Stimulated activated CD4-positive, alpha-beta T cell treated with anti-CD3 and anti-CD28 coated beads, Interleukin-12 subunit alpha, Interleukin-12 subunit beta, amount 100 ng/mL, for 4 hours (primary cell): ENCODE data around the gene XNDC1N.

ENCODE experiments used
- DNase-seq: peaks from one replicate; pipeline ENCODE4 v3.0.0-alpha.2; 2020

XNDC1N gene

GRCh38 chr11:71927820-71928736 lies at the start of gene XNDC1N:
Gene XNDC1N, minus strand, starts transcription at chr11:71928594. Its CDS starts 5,241 bp downstream, at chr11:71923353.
- peak; percentile 54 for DNase-seq

GRCh38 chr11:71977743-71978418 lies 49.5 kb upstream of the XNDC1N start:
- peak; percentile 23 for DNase-seq

- DNase-seq, result no peak
Observed at GRCh38 chr11:71977090-71977489, 48.7 kb upstream of the XNDC1N start.

- DNase-seq, result no peak
Observed at GRCh38 chr11:71976551-71976950, 48.2 kb upstream of the XNDC1N start.

GRCh38 chr11:71971680-71972079 lies 43.3 kb upstream of the XNDC1N start:
- no peak for DNase-seq

GRCh38 chr11:71964641-71965040 lies 36.2 kb upstream of the XNDC1N start:
- DNase-seq, result no peak

GRCh38 chr11:71963468-71963867 lies 35.1 kb upstream of the XNDC1N start:
- DNase-seq, result no peak

GRCh38 chr11:71962428-71963038 lies 34.1 kb upstream of the XNDC1N start:
- DNase-seq, result no peak

- no peak for DNase-seq
Observed at GRCh38 chr11:71955898-71956456, 27.6 kb upstream of the XNDC1N start.

- DNase-seq, result no peak
Observed at GRCh38 chr11:71951741-71952310, 23.4 kb upstream of the XNDC1N start.

GRCh38 chr11:71949034-71949433 lies 20.6 kb upstream of the XNDC1N start:
- DNase-seq, result no peak

- DNase-seq, result no peak
Observed at GRCh38 chr11:71948314-71949027, 20.1 kb upstream of the XNDC1N start.

GRCh38 chr11:71947498-71947897 lies 19.1 kb upstream of the XNDC1N start:
- no peak for DNase-seq

GRCh38 chr11:71946144-71946571 lies 17.8 kb upstream of the XNDC1N start:
- DNase-seq, result no peak

GRCh38 chr11:71940561-71941219 lies 12.3 kb upstream of the XNDC1N start:
- no peak for DNase-seq

GRCh38 chr11:71937826-71938225 lies 9.4 kb upstream of the XNDC1N start:
- no peak for DNase-seq

GRCh38 chr11:71936825-71937224 lies 8.4 kb upstream of the XNDC1N start:
- no peak for DNase-seq

GRCh38 chr11:71935338-71935925 lies 7.0 kb upstream of the XNDC1N start:
- no peak for DNase-seq

GRCh38 chr11:71934213-71934612 lies 5.8 kb upstream of the XNDC1N start:
- DNase-seq, result no peak

GRCh38 chr11:71933141-71933933 lies 4.9 kb upstream of the XNDC1N start:
- DNase-seq, result no peak

GRCh38 chr11:71931245-71931602 lies 2.8 kb upstream of the XNDC1N start:
- no peak for DNase-seq
